ENCODE measurements around the gene EXD3.
"Not testable (repeated sequence)": the region's sequence is repeated elsewhere in the genome, so short reads cannot be mapped to it uniquely, and the experiment has no call there.

EXD3 gene

DNA sequence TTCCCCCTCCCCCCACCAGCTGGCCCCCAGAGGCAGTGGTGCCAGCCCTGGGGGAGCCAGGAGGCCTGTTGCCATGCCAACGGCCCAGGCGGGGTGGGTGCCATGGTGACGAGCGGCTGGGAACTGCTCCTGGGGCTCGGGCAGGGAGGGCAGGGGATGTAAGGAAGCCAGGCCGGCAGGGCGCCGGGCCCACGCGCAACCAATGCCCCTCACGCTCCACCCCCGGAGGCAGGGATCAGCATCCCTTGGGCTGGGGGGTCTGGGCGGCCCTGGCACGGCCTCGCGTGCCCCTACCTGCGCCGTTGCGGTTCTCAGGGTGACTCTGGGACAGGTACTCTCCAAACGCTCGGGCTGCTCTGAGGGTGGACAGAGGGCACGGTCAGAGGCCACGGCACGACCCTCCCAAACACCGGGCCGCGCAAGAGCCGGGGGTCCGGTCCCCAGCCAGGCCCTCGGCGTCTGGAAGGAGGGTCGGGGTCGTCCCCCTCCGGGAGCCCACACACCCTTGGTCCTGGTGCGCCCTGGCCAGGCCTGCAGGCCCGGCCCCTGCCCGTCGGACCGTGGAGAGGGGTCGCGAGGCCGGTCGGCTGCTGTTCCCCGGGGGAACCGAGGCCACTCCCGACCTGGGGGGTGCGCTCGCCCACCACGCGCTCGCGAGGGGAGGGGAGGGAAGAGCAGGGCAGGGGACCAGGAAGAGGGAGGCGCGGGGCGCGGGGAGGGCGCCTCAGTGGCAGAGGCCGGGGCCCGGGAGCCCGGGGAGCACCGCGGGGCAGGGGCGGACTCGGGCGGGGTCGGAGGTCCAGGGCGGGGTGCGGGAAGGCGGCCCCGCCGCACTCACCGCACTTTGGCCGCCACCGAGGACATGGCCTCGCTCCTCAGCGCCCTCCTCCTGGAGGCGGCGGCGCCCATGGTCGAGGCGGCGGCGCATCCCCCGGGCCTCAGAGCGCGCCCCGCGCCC, 35.5 kb upstream of the EXD3 start:
- DNase-seq: no peak

GRCh38 chr9:137457406-137458193, 34.6 kb upstream of the EXD3 start:
- DNase-seq: no peak

- no peak for DNase-seq
Measured at GRCh38 chr9:137456864-137457405, 34.0 kb upstream of the EXD3 start.

- no peak for DNase-seq
Measured at GRCh38 chr9:137456061-137456863, 33.3 kb upstream of the EXD3 start.

DNA sequence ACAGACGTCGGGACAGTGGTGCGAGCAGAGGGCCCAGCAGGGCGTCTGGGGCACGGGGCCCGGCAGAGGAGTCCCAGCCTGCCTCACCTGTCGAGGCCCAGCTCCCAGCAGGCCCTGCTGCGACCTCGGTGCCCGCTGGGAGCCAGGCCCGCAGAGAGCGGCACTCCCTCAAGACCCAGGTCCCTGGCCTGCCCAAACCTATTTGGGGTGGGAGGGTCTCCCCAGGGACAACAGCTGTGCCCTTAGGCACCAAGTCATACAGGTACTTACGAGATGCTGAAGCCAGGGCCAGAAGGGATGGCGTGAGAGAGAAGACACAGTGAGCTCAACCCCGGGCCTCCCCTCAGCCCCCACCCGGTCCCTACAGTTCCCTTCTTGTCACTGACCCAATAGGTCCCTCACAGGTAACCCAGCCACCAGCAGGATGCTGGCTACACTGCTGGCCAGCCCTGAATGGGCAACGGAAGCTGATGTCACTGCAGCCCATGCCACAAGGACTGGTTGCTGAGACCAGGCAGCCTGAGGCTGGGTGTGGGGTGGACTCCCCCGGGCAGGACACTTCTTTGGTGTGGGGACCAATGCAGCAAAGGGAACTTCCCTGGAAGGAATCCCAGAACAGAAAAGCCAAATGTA, 32.5 kb upstream of the EXD3 start:
- no peak for DNase-seq

DNA sequence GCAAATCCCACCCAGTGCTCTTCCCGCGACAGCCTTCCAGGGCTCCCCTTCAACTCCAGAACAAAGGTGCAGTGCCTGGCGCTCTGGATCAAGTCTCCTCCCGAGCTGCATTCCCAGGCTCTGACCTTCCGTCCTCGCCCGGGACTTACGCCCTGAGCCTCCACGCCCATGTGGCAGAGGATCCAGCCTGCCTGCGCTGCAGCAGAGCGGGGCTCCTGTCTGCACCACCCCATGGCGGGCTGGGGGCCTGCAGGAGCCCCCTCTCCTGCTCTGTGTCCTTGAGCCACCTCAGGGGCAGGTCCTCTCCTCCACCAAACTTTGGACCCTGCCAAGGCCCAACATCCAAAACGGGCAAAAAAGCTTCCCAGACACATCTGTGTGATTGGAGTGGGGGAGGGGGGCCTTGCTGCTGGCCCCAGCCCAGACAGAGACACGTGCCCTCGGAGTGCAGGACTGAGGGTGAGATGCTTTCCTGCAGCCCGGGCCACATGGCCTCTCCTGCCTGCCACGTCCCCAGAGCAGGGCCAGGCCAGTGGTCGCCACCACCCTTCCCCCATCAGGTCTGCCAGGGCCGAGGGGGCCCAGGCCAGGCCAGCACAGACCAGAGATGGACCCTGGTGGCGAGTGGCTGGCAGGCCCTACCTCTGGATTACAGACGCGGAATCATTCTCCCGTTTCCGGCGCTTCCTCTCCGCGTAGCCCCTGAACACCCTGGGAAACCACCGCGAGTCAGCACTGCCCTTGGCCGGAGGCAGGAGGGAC, 31.8 kb upstream of the EXD3 start:
- no peak for DNase-seq

DNA sequence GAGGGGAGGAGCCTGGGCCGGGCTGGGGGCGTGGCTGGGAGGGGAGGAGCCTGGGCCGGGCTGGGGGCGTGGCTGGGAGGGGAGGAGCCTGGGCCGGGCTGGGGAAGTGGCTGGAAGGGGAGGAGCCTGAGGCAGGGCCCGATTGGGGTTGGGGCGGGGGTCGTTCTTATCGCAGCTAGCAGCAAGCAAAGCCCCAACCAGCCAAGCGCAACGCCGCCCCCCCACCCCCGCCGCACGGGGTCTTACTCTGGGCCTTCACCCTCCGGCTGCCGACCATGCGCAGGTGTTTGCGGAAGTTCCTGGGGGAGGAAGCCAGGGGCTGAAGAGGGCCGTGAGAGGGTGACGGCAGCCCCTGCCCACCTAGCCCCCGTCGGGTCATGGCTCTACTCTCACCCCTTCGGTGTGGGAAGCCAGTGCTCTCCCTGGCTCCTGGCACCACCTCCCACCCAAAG, 31.2 kb upstream of the EXD3 start:
- no peak for DNase-seq

GRCh38 chr9:137453643-137454081, 30.7 kb upstream of the EXD3 start:
- DNase-seq: no peak

- no peak for DNase-seq
Measured at GRCh38 chr9:137452761-137453642, 30.0 kb upstream of the EXD3 start.

DNA sequence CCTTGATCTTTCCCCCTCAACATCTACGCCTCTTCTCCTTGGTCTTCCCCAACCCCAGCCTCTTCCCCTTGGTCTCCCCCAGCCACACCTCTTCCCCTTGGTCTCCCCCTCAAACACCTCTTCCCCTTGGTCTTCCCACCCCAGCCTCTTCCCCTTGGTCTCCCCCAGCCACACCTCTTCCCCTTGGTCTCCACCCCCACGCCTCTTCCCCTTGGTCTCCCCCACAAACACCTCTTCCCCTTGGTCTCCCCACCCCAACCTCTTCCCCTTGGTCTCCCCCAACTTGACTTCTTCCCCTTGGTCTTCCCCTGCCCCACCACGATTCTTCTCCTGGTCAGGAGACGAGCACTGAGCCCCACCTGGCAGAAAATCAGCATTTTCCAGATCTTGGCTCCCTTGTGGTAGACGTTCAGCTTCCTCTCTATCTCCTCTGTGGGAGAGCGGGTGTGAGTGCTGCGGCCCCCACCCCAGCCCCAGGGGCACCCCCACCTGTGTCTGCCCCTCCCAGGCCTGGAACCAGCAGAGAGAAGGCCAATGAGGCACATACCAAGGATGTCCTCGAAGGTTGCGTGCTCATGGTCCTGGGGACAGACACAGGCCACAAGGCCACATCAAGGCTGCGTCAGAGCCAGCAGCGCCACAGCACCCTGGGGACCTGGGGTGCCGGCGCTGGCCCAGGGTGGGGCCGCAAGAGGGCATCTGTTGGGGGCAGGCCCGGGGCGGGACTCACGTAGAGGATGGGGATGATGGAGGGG, 29.2 kb upstream of the EXD3 start:
- peak; percentile 32 for DNase-seq

DNA sequence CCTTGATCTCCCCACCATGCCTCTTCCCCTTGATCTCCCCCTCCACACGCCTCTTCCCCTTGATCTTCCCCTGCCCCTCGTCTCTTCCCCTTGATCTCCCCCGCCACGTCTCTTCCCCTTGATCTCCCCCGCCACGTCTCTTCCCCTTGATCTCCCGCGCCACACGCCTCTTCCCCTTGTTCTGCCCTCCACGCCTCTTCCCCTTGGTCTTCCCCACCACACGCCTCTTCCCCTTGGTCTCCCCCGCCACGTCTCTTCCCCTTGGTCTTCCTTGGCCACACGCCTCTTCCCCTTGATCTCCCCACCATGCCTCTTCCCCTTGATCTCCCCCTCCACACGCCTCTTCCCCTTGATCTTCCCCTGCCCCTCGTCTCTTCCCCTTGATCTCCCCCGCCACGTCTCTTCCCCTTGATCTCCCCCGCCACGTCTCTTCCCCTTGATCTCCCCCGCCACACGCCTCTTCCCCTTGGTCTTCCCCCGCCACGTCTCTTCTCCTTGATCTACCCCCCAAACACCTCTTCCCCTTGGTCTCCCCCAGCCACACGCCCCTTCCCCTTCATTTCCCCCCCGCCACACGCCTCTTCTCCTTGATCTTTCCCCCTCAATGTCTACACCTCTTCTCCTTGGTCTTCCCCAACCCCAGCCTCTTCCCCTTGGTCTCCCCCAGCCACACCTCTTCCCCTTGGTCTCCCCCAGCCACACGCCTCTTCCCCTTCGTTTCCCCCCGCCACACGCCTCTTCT, 28.5 kb upstream of the EXD3 start:
- DNase-seq: not testable (repeated sequence)

- not testable (repeated sequence) for DNase-seq
Measured at GRCh38 chr9:137450539-137451222, 27.7 kb upstream of the EXD3 start.

GRCh38 chr9:137449931-137450538, 27.1 kb upstream of the EXD3 start:
- DNase-seq: no peak

- no peak for DNase-seq
Measured at GRCh38 chr9:137449081-137449844, 26.3 kb upstream of the EXD3 start.

- no peak for DNase-seq
Measured at GRCh38 chr9:137448602-137448962, 25.6 kb upstream of the EXD3 start.

- DNase-seq: no peak
Measured at GRCh38 chr9:137447722-137448601, 25.0 kb upstream of the EXD3 start.

Data from GDM1 (cell line).